Measurements from ENCODE around the gene BFSP2. TPM values are rescaled to one million over a fixed set of nuclear protein-coding genes. Genes with fewer than 3 reads are reported as not detected.

Gene BFSP2
- total and polyA plus RNA-seq, 2 of the 13 experiments (the other 11 are each of a cell fraction or from before 2014, with no cell fraction given): not detected

- peak; percentile 28 for FAIRE-seq
- Histone ChIP-seq H3K79me2 (ENCODE audit: insufficient read depth, low read length) (no peaks in the 10 kb centered on the region), H3K36me3 (replicated peaks in 1 of 2; ENCODE audit: control insufficient read depth in 1 of 2, insufficient read depth in 2 of 2, low read length in 2 of 2) (no peaks in the 10 kb centered on the region), H3K9ac (ENCODE audit: insufficient read depth, low read depth, low read length) (no peak overlapping the region), H2AFZ (ENCODE audit: low read length) (no peak overlapping the region), H3K4me2 (ENCODE audit: low read depth, low read length) (peak overlapping the region; percentile 43; the same call in 1 of the 2 replicates), H3K4me3 (replicated peaks in 1 of 3; ENCODE audit: insufficient read depth in 1 of 3, low read depth in 2 of 3, low read length in 3 of 3) (no peak overlapping the region), H4K20me1 (ENCODE audit: insufficient read depth, low read length) (no peaks in the 10 kb centered on the region), H3K4me1 (ENCODE audit: insufficient read depth, low read length) (peaks cover 32% of the 10 kb centered on the region), H3K9me3 (ENCODE audit: low read length) (no peaks in the 10 kb centered on the region), H3K27ac (ENCODE audit: extremely low read length, insufficient read depth, low read length) (no peak overlapping the region), H3K27me3 (ENCODE audit: control insufficient read depth in 1 of 2, insufficient read depth in 2 of 2, low read length in 2 of 2) (peaks cover 0 to 7% of the 10 kb centered on the region in 2 experiments; a peak in 1 of 5 replicates)
- in situ Hi-C loops (cut with HindIII; ENCODE audit: extremely low pct_ligation_motif_present, low pct_unique_long_range_greater_than_20kb): loop anchor here (10.0 kb wide), 1 partner anchor 114 kb away; the partner anchor contains the start of gene CDV3
- no TSS peak for BruUV-seq (replicated peaks)
- peak; percentile 95 for ATAC-seq
- peak; percentile 61 for DNase-seq (ENCODE audit: low spot score)
- TF ChIP-seq, protein P1, sequence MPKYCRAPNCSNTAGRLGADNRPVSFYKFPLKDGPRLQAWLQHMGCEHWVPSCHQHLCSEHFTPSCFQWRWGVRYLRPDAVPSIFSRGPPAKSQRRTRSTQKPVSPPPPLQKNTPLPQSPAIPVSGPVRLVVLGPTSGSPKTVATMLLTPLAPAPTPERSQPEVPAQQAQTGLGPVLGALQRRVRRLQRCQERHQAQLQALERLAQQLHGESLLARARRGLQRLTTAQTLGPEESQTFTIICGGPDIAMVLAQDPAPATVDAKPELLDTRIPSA (CRISPR knock-in tag; IDR thresholded peaks at IDR 0.05; ENCODE audit: borderline replicate concordance): no peak
- peak; percentile 58; the same call in 1 of the 2 replicates for TF ChIP-seq CEBPB (IDR thresholded peaks at IDR 0.05; ENCODE audit: borderline replicate concordance, low read depth, low read length)
- TF ChIP-seq ZNF577 (CRISPR knock-in tag; IDR thresholded peaks at IDR 0.05; ENCODE audit: borderline replicate concordance, low read depth): no peak
- CTCF ChIA-PET (ENCODE audit: low intra/inter-chr PET ratio, low total read pairs): no interaction called here
- WGBS (ENCODE audit: low lambda C conversion rate): 1% methylated on average over 4 of the region's 4 CpGs
- intact Hi-C loops (cut with micrococcal nuclease; ENCODE audit: unreplicated experiment): no loop called here
- POLR2A ChIA-PET: interaction anchor here (0.9 kb wide), 1 partner anchor 112 kb away, joined by 3 read pairs; the partner anchor contains the start of gene CDV3
Observed at GRCh38 chr3:133461291-133461690, 61.4 kb downstream of the BFSP2 start.

DNA sequence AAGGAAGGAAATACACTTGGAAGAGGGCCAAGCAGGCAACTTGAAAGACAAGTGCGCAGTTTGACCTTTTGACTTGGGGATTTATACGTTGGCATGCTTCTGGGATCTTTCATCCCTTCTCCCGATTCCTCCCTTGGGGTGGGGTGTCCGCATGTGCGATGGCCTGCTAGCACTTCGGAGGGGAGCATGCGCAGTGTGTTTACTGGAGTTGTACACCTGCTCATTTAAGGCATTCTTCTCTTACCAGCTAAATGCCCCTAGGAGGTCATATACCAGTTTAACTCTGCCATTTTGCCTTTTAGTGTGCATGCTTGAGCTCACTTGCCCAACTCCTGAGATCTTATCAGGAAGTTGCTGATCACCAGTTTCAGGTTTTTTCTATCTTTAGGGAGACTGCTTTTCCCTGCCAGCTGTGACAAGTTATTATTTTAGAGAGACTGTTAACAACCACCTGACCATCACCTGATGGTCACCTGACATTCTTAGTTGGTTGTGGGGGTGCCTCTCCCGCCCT is 63.5 kb downstream of the BFSP2 start:
- Histone ChIP-seq H3K27ac (ENCODE audit: extremely low read length, insufficient read depth, low read length) (no peak overlapping the region), H3K4me1 (ENCODE audit: insufficient read depth, low read length) (peaks cover 39% of the 10 kb centered on the region), H2AFZ (ENCODE audit: low read length) (no peak overlapping the region), H3K4me3 (replicated peaks in 1 of 3; ENCODE audit: insufficient read depth in 1 of 3, low read depth in 2 of 3, low read length in 3 of 3) (no peak overlapping the region), H3K27me3 (ENCODE audit: control insufficient read depth in 1 of 2, insufficient read depth in 2 of 2, low read length in 2 of 2) (peaks cover 0 to 7% of the 10 kb centered on the region in 2 experiments; a peak in 1 of 5 replicates), H3K4me2 (ENCODE audit: low read depth, low read length) (no peak overlapping the region), H3K36me3 (replicated peaks in 1 of 2; ENCODE audit: control insufficient read depth in 1 of 2, insufficient read depth in 2 of 2, low read length in 2 of 2) (no peaks in the 10 kb centered on the region), H3K9ac (ENCODE audit: insufficient read depth, low read depth, low read length) (no peak overlapping the region), H3K9me3 (ENCODE audit: low read length) (no peaks in the 10 kb centered on the region), H4K20me1 (ENCODE audit: insufficient read depth, low read length) (no peaks in the 10 kb centered on the region), H3K79me2 (ENCODE audit: insufficient read depth, low read length) (no peaks in the 10 kb centered on the region)
- DNase-seq (ENCODE audit: low spot score) (no peak), FAIRE-seq (no peak), ATAC-seq (no peak)
- no peak for TF ChIP-seq ELF1 (CRISPR knock-in tag; IDR thresholded peaks at IDR 0.05)
- TF ChIP-seq, protein P1 (CRISPR knock-in tag; IDR thresholded peaks at IDR 0.05; ENCODE audit: borderline replicate concordance): no peak
- no peak for TF ChIP-seq ZFAT (CRISPR knock-in tag; conservative IDR thresholded peaks at IDR 0.05)
- TF ChIP-seq DNMT3B (CRISPR knock-in tag; conservative IDR thresholded peaks at IDR 0.05): no peak
- no peak for TF ChIP-seq ZNF430 (CRISPR knock-in tag; IDR thresholded peaks at IDR 0.05)
- TF ChIP-seq ERF (CRISPR knock-in tag; IDR thresholded peaks at IDR 0.05): no peak
- TF ChIP-seq, protein P2, sequence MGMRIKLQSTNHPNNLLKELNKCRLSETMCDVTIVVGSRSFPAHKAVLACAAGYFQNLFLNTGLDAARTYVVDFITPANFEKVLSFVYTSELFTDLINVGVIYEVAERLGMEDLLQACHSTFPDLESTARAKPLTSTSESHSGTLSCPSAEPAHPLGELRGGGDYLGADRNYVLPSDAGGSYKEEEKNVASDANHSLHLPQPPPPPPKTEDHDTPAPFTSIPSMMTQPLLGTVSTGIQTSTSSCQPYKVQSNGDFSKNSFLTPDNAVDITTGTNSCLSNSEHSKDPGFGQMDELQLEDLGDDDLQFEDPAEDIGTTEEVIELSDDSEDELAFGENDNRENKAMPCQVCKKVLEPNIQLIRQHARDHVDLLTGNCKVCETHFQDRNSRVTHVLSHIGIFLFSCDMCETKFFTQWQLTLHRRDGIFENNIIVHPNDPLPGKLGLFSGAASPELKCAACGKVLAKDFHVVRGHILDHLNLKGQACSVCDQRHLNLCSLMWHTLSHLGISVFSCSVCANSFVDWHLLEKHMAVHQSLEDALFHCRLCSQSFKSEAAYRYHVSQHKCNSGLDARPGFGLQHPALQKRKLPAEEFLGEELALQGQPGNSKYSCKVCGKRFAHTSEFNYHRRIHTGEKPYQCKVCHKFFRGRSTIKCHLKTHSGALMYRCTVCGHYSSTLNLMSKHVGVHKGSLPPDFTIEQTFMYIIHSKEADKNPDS (CRISPR knock-in tag; IDR thresholded peaks at IDR 0.05): no peak
- no peak for TF ChIP-seq MYNN (CRISPR knock-in tag; IDR thresholded peaks at IDR 0.05; ENCODE audit: low read depth)
- intact Hi-C loops (cut with micrococcal nuclease; ENCODE audit: unreplicated experiment) (no loop called here), in situ Hi-C loops (cut with HindIII; ENCODE audit: extremely low pct_ligation_motif_present, low pct_unique_long_range_greater_than_20kb) (loop anchor here (10.0 kb wide), 1 partner anchor 111 kb away; the partner anchor contains the start of gene CDV3)
- no TSS peak for BruUV-seq (replicated peaks)
- POLR2A ChIA-PET: no interaction called here
- WGBS (ENCODE audit: low lambda C conversion rate): 74% methylated on average over 8 of the region's 8 CpGs
- CTCF ChIA-PET (ENCODE audit: low intra/inter-chr PET ratio, low total read pairs): no interaction called here
